Lower lobe of right lung (tissue), 2 donors: Measurements from ENCODE around the gene CHRNB4. TPM values are rescaled to one million over a fixed set of nuclear protein-coding genes. Genes with fewer than 3 reads are reported as not detected.
A peak's percentile ranks its signal among the peaks of the same experiment; 100 is the strongest.
"Not testable (repeated sequence)": the region's sequence is repeated elsewhere in the genome, so short reads cannot be mapped to it uniquely, and the experiment has no call there.

Experiments
- ATAC-seq, 2 donors: fragments of 200-7000 bp; cut with Tn5 transposase; one replicate each; pipeline ENCODE4 v1.9.1; 2020 to 2022; ENCODE audit warnings: mild to moderate bottlenecking in 2 of 2, moderate library complexity in 2 of 2
- DNase-seq: peaks from one replicate; pipeline ENCODE4 v3.0.0-alpha.2; 2020
- H3K27ac ChIP-seq: fragments of 200-600 bp; one replicate; pipeline ENCODE4 v1.8.0; 2022
- H3K27me3 ChIP-seq: fragments of 200-600 bp; one replicate; pipeline ENCODE4 v1.8.0; 2022; ENCODE audit warnings: low read depth
- H3K36me3 ChIP-seq: fragments of 200-600 bp; one replicate; pipeline ENCODE4 v1.8.0; 2022; ENCODE audit warnings: mild to moderate bottlenecking
- H3K4me1 ChIP-seq: fragments of 200-600 bp; one replicate; pipeline ENCODE4 v1.8.0; 2022
- H3K4me3 ChIP-seq: fragments of 200-600 bp; one replicate; pipeline ENCODE4 v1.8.0; 2022; ENCODE audit warnings: mild to moderate bottlenecking
- H3K9me3 ChIP-seq: fragments of 200-600 bp; one replicate; pipeline ENCODE4 v1.8.0; 2022
- intact Hi-C: fragments of 100-400 bp; cut with DNase I; formaldehyde crosslinking; loops from one replicate; pipeline ENCODE4 v1.11.0; 2022
- long read RNA-seq: library from polyadenylated mRNA; unstranded; transcript quantifications from one replicate; pipeline ENCODE4 v2.0.0, GENCODE V29; 2021
- total RNA-seq: library from RNA; stranded (reverse); fragmentation: NEBNext Ultra II Directional; extraction: Animal tissue kit (Norgen Biotek cat#: 25700); gene quantifications from one replicate; pipeline ENCODE4 v1.2.1, GENCODE V29; 2021
- TF ChIP-seq, protein P1 (sequence below): fragments of 200-600 bp; IDR thresholded peaks from one replicate; pipeline ENCODE4 v1.8.0; 2022; ENCODE audit warnings: antibody characterized with exemption, mild to moderate bottlenecking
- donor health status: DM: no; HTN: yes; CAD: no; lungs with severe emphysema.

Gene CHRNB4, protein sequence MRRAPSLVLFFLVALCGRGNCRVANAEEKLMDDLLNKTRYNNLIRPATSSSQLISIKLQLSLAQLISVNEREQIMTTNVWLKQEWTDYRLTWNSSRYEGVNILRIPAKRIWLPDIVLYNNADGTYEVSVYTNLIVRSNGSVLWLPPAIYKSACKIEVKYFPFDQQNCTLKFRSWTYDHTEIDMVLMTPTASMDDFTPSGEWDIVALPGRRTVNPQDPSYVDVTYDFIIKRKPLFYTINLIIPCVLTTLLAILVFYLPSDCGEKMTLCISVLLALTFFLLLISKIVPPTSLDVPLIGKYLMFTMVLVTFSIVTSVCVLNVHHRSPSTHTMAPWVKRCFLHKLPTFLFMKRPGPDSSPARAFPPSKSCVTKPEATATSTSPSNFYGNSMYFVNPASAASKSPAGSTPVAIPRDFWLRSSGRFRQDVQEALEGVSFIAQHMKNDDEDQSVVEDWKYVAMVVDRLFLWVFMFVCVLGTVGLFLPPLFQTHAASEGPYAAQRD
- total RNA-seq = not detected
- long read RNA-seq = 0 reads

DNA sequence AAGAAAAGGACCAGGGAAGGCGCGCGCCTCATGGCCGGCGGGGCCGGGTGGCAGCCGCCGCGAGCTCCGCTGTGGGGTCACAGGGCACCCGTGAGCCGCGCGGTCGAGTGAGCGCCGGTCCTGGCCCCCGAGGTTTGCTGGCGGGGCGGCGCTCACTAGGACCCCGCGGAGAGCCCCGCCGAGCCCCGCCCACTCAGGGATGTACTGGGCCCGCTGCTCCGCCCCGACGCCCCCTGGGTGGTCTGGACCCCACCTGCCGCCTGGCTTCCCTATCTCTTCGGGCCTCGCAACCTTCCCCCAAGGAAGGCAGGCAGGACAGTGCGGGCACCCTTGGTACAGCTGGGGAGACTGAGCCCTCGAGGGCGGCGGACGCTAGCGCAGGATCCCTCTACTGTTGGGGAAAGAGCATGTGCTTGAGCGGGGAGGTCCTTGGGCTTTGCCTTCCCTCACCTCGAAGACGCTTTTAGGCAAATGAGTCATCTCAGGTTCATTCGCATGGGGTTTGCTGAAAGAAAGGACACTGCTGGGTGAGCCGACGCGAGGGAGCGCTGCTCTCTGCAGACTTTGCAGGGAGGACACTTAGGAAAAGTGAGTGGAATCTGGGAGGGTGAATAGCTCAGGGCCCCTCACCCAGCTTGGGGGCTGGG lies at the start of gene CHRNB4:
Gene CHRNB4 (minus strand): TSS at position 109 of the 647 bp plus-strand sequence. CDS start 77 bp downstream, at position 32.
- intact Hi-C loops = no loop called here
- Histone ChIP-seq H3K27me3 (peaks cover 32% of the 10 kb centered on the region), H3K27ac (no peak within 1 kb of the TSS), H3K4me1 (peaks cover 9% of the 10 kb centered on the region), H3K4me3 (peak within 1 kb of the TSS; percentile 47), H3K9me3 (no peaks in the 10 kb centered on the region), H3K36me3 (no peaks in the 10 kb centered on the region)
- ATAC-seq = peak; percentile 54 to 61
- TF ChIP-seq, protein P1, sequence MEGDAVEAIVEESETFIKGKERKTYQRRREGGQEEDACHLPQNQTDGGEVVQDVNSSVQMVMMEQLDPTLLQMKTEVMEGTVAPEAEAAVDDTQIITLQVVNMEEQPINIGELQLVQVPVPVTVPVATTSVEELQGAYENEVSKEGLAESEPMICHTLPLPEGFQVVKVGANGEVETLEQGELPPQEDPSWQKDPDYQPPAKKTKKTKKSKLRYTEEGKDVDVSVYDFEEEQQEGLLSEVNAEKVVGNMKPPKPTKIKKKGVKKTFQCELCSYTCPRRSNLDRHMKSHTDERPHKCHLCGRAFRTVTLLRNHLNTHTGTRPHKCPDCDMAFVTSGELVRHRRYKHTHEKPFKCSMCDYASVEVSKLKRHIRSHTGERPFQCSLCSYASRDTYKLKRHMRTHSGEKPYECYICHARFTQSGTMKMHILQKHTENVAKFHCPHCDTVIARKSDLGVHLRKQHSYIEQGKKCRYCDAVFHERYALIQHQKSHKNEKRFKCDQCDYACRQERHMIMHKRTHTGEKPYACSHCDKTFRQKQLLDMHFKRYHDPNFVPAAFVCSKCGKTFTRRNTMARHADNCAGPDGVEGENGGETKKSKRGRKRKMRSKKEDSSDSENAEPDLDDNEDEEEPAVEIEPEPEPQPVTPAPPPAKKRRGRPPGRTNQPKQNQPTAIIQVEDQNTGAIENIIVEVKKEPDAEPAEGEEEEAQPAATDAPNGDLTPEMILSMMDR = no peak
- DNase-seq = no peak

DNA sequence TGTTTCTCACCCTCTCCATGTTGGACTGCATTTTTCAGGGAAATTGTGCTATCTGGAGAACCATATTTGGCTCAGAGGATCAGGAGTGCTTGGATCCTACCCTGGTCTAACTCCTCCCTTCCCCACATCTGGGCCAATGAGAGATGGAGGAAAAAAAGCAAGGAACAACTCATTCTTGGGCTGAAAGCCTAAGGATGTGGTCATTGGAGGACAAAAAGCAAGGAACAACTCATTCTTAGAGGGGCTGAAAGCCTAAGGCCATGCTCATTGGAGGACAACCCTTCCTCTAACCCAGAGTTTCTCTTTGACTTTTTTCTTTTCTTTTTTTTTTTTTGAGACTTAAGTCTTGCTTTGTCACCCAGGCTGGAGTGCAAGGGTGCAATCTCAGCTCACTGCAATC lies 48.6 kb upstream of the CHRNB4 start:
- TF ChIP-seq, protein P1 = no peak
- intact Hi-C loops = no loop called here

DNA sequence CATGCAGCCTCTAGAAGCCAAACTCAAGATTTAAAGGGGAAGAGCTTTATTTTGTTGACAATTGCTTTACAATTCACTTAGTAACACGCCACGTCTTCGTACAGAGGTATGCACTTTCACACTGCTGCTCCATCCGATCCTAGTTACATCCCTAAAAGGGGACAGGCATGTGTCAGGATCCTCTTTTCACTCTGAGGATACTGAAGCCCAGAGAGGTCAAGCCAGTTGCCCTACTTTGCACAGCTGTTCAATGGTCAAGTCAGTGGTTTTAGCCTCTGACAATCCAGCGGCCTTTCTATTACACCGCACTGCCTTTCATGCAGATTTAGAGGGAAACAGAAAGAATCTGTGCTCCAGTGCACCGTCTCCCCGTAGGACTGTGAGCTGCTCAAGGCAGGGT lies 44.9 kb upstream of the CHRNB4 start:
- no peaks in the 10 kb centered on the region for H3K36me3 ChIP-seq
- DNase-seq (no peak), ATAC-seq (no peak)

More for the DNA sequence above, 48.6 kb upstream of the CHRNB4 start:
- Histone ChIP-seq H3K36me3 (no peaks in the 10 kb centered on the region), H3K9me3 (no peaks in the 10 kb centered on the region), H3K4me1 (no peaks in the 10 kb centered on the region), H3K4me3 (no peak overlapping the region), H3K27ac (no peak overlapping the region), H3K27me3 (no peaks in the 10 kb centered on the region)
- DNase-seq = no peak
- no peak for ATAC-seq

DNA sequence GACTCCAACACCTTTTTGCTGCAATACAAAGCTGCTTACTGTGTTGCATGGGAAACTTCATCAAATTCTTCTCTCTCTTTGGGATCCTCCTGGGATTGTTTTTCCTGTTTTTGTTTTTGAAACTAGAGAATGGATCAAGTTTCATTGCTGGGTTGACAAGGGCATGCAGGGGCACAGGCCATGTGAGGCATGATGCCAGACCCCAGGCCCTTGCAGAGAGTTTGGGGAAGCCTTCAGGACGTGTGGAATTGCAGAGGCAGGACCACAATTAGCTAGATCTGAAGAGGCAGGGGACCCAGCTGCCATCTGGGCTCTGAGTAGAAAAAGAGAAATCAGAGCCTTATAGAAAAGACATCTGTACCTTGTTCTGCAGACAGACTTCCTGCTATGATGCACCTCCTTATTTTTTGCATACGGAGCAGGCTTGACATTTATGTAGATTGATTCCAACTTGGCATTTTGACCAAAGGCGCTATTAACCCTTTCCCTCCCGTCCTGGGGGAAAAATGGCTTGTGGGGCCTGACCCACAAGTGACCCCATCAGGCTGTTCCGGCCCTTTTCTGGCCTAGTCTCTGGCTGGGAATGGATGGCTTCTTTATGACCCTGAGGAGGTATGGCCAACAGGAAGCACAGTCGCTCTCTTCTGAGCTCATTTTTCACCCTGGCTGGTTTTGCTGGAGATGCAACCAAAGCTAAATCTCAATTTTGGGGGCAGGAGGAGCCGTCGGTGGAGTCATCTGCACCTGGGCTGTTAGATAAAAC lies 44.3 kb upstream of the CHRNB4 start:
- no peaks in the 10 kb centered on the region for H3K27me3 ChIP-seq
- no peak overlapping the region for H3K4me3 ChIP-seq
- no peaks in the 10 kb centered on the region for H3K4me1 ChIP-seq
- H3K9me3 ChIP-seq = no peaks in the 10 kb centered on the region
- TF ChIP-seq, protein P1 = no peak
- intact Hi-C loops = no loop called here
- ATAC-seq = no peak
- no peak overlapping the region for H3K27ac ChIP-seq
- H3K36me3 ChIP-seq = no peaks in the 10 kb centered on the region
- DNase-seq = no peak

More for the DNA sequence above, 44.9 kb upstream of the CHRNB4 start:
- intact Hi-C loops = no loop called here
- H3K27me3 ChIP-seq = no peaks in the 10 kb centered on the region
- no peak overlapping the region for H3K27ac ChIP-seq
- TF ChIP-seq, protein P1 = no peak
- H3K4me3 ChIP-seq = no peak overlapping the region
- H3K9me3 ChIP-seq = no peaks in the 10 kb centered on the region
- H3K4me1 ChIP-seq = no peaks in the 10 kb centered on the region

DNA sequence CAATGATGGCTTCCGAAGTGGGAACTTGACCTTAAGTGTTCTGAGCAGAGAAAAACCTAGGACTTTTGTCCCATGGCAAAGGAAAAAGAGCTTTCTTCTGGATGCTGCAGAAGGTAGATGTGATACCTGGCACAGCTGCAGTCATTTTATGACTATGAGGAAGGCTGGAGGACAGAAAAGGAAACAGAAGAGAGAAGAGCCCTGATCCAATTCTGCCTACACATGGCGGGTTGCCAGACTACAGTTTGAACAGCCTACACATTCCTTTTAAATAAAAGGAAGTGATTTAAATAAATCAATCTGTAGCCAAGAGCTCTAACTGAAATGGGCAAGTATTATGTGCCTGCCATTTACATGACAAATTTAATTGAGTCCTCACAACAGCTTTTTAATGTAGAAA lies 43.6 kb upstream of the CHRNB4 start:
- ATAC-seq = no peak
- Histone ChIP-seq H3K27ac (no peak overlapping the region), H3K4me1 (no peaks in the 10 kb centered on the region), H3K36me3 (no peaks in the 10 kb centered on the region), H3K27me3 (no peaks in the 10 kb centered on the region), H3K4me3 (no peak overlapping the region), H3K9me3 (no peaks in the 10 kb centered on the region)
- DNase-seq = no peak
- intact Hi-C loops = no loop called here
- TF ChIP-seq, protein P1 = no peak

DNA sequence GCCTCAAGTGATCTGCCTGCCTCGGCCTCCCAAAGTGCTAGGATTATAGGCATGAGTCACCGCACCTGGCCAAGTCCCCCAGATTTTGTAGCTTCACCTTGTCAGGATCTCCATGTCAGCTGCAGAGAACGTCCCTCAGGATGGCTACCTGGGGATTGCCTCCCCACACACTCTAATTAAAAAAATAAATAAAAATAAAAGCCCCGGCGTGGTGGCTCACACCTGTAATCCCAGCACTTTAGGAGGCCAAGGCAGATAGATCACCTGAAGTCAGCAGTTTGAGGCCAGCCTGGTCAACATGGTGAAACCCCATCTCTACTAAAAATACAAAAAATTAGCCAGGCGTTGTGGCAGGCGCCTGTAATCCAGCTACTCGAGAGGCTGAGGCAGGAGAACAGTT lies 42.6 kb upstream of the CHRNB4 start:
- DNase-seq, H3K9me3 ChIP-seq, H3K4me3 ChIP-seq, H3K36me3 ChIP-seq, H3K4me1 ChIP-seq, H3K27me3 ChIP-seq, intact Hi-C loops, H3K27ac ChIP-seq, ATAC-seq: not testable (repeated sequence)
